ENCODE data around the gene ARHGAP15.

ARHGAP15 gene

DNA sequence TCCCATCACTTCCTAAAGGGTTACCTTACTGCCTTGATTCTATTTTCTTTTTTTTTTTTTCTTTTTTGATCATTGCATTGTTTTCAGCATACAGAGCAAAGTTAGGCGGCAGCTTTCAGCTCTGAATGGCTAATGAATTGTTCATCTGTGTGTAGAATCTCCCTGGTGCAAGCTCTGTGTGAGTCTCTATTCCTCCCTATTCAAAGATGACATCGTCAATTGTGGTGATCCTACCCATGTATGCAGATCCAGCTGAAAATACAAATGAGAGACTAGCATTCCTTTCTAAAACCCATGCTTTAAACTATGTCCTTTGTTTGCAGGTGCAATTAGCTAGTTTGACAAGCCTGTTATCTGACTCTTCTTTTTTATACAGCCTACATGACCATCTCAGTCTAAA lies 539.0 kb downstream of the ARHGAP15 start:
- Histone ChIP-seq H3K9ac (ENCODE audit: low read length) (no peak overlapping the region), H3K4me3 (ENCODE audit: low read depth, low read length) (no peak overlapping the region), H4K8ac (ENCODE audit: low read depth, low read length) (no peak overlapping the region), H3K4me1 (ENCODE audit: control insufficient read depth in 1 of 2, insufficient read depth in 2 of 2, low read length in 2 of 2) (no peaks in the 10 kb centered on the region), H3K4ac (ENCODE audit: low read depth, low read length) (no peak overlapping the region), H3K23ac (ENCODE audit: low read length) (no peak overlapping the region), H2BK12ac (ENCODE audit: low read length) (no peak overlapping the region), H4K91ac (ENCODE audit: low read depth, low read length) (no peak overlapping the region), H2AK5ac (ENCODE audit: low read length) (no peak overlapping the region), H3K18ac (ENCODE audit: low read length) (no peak overlapping the region), H2AFZ (ENCODE audit: insufficient read depth, low read length, poor library complexity) (no peak overlapping the region), H3K79me2 (ENCODE audit: control insufficient read depth, insufficient read depth, low read length, poor library complexity) (no peaks in the 10 kb centered on the region), H4K12ac (ENCODE audit: low read depth, low read length) (no peak overlapping the region), H3K27me3 (ENCODE audit: insufficient read depth, low read length) (no peaks in the 10 kb centered on the region), H3K27ac (ENCODE audit: low read depth, low read length) (no peak overlapping the region), H2BK120ac (ENCODE audit: insufficient read depth, low read length, poor library complexity) (no peak overlapping the region), H3K79me1 (ENCODE audit: low read length) (no peaks in the 10 kb centered on the region), H3K4me2 (ENCODE audit: low read length) (no peak overlapping the region), H3K36me3 (ENCODE audit: control insufficient read depth in 1 of 2, insufficient read depth in 2 of 2, low read length in 2 of 2) (no peaks in the 10 kb centered on the region), H3K9me3 (ENCODE audit: insufficient read depth, low read depth, low read length) (no peaks in the 10 kb centered on the region), H3K14ac (ENCODE audit: low read length) (no peak overlapping the region), H2BK5ac (ENCODE audit: low read depth, low read length, poor library complexity) (no peak overlapping the region)
- WGBS (ENCODE audit: extremely low coverage, insufficient coverage, insufficient read length) = no CpG with 5 or more reads among the region's 2 CpGs
- no peak for DNase-seq

DNA sequence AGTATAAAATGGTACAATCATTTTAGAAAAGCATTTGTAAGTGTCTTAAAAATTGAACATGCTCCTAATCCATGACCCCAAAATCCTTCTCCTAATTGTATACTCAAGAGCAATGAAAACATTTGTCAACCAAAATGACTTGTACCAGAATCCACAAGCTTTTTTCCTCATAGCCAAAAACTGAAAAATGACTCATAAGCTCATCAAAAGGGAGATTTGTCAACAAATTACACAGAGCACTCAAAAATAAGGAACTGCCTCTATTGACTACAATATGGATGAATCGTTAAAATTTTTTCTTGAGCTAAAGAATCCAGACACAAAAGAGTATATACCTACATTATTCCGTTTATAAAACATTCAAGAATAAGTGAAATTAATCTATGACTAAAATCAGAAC lies 544.8 kb downstream of the ARHGAP15 start:
- H3K27ac ChIP-seq (ENCODE audit: low read depth, low read length) = no peak overlapping the region
- H3K9me3 ChIP-seq (ENCODE audit: insufficient read depth, low read depth, low read length) = no peaks in the 10 kb centered on the region
- no peak overlapping the region for H2AK5ac ChIP-seq (ENCODE audit: low read length)
- H2AFZ ChIP-seq (ENCODE audit: insufficient read depth, low read length, poor library complexity) = no peak overlapping the region
- H2BK5ac ChIP-seq (ENCODE audit: low read depth, low read length, poor library complexity) = no peak overlapping the region
- no peaks in the 10 kb centered on the region for H3K79me1 ChIP-seq (ENCODE audit: low read length)
- no peak overlapping the region for H3K18ac ChIP-seq (ENCODE audit: low read length)
- no peaks in the 10 kb centered on the region for H3K79me2 ChIP-seq (ENCODE audit: control insufficient read depth, insufficient read depth, low read length, poor library complexity)
- no peak for DNase-seq
- H3K23ac ChIP-seq (ENCODE audit: low read length) = no peak overlapping the region
- H3K27me3 ChIP-seq (ENCODE audit: insufficient read depth, low read length) = no peaks in the 10 kb centered on the region
- no peaks in the 10 kb centered on the region for H3K4me1 ChIP-seq (ENCODE audit: control insufficient read depth in 1 of 2, insufficient read depth in 2 of 2, low read length in 2 of 2)
- no peak overlapping the region for H3K4me2 ChIP-seq (ENCODE audit: low read length)
- H4K91ac ChIP-seq (ENCODE audit: low read depth, low read length) = no peak overlapping the region
- H3K4me3 ChIP-seq (ENCODE audit: low read depth, low read length) = no peak overlapping the region
- H4K12ac ChIP-seq (ENCODE audit: low read depth, low read length) = no peak overlapping the region
- H3K4ac ChIP-seq (ENCODE audit: low read depth, low read length) = no peak overlapping the region
- H2BK120ac ChIP-seq (ENCODE audit: insufficient read depth, low read length, poor library complexity) = no peak overlapping the region
- no peak overlapping the region for H4K8ac ChIP-seq (ENCODE audit: low read depth, low read length)
- no peak overlapping the region for H3K9ac ChIP-seq (ENCODE audit: low read length)
- no CpG with 5 or more reads among the region's 2 CpGs for WGBS (ENCODE audit: extremely low coverage, insufficient coverage, insufficient read length)
- no peaks in the 10 kb centered on the region for H3K36me3 ChIP-seq (ENCODE audit: control insufficient read depth in 1 of 2, insufficient read depth in 2 of 2, low read length in 2 of 2)
- no peak overlapping the region for H2BK12ac ChIP-seq (ENCODE audit: low read length)
- H3K14ac ChIP-seq (ENCODE audit: low read length) = no peak overlapping the region

DNA sequence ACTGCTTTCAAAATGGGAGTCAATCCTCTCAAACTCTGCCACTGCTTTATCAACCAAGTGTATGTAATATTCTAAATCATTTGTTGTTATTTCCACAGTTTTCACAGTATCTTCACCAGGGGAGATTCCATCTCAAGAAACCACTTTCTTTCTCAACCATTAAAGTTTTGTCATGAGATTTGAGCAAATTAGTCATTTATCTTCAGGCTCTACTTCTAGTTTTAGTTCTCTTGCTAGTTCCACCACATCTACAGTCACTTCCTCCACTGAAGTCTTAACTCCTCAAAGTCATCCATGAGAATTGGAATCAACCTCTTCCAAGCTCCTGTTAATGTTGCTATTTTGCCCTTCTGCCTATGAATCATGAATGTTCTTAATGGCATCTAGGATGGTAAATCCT lies 545.8 kb downstream of the ARHGAP15 start:
- Histone ChIP-seq H2BK5ac (ENCODE audit: low read depth, low read length, poor library complexity) (no peak overlapping the region), H3K27ac (ENCODE audit: low read depth, low read length) (no peak overlapping the region), H3K9me3 (ENCODE audit: insufficient read depth, low read depth, low read length) (no peaks in the 10 kb centered on the region), H4K8ac (ENCODE audit: low read depth, low read length) (no peak overlapping the region), H3K4me2 (ENCODE audit: low read length) (no peak overlapping the region), H2AK5ac (ENCODE audit: low read length) (no peak overlapping the region), H3K14ac (ENCODE audit: low read length) (no peak overlapping the region), H3K79me2 (ENCODE audit: control insufficient read depth, insufficient read depth, low read length, poor library complexity) (no peaks in the 10 kb centered on the region), H4K91ac (ENCODE audit: low read depth, low read length) (no peak overlapping the region), H3K4me1 (ENCODE audit: control insufficient read depth in 1 of 2, insufficient read depth in 2 of 2, low read length in 2 of 2) (no peaks in the 10 kb centered on the region), H3K9ac (ENCODE audit: low read length) (no peak overlapping the region), H3K4me3 (ENCODE audit: low read depth, low read length) (no peak overlapping the region), H3K4ac (ENCODE audit: low read depth, low read length) (no peak overlapping the region), H3K36me3 (ENCODE audit: control insufficient read depth in 1 of 2, insufficient read depth in 2 of 2, low read length in 2 of 2) (no peaks in the 10 kb centered on the region), H2BK120ac (ENCODE audit: insufficient read depth, low read length, poor library complexity) (no peak overlapping the region), H3K18ac (ENCODE audit: low read length) (no peak overlapping the region), H3K27me3 (ENCODE audit: insufficient read depth, low read length) (no peaks in the 10 kb centered on the region), H3K79me1 (ENCODE audit: low read length) (no peaks in the 10 kb centered on the region), H2BK12ac (ENCODE audit: low read length) (no peak overlapping the region), H2AFZ (ENCODE audit: insufficient read depth, low read length, poor library complexity) (no peak overlapping the region), H4K12ac (ENCODE audit: low read depth, low read length) (no peak overlapping the region), H3K23ac (ENCODE audit: low read length) (no peak overlapping the region)
- DNase-seq = no peak

DNA sequence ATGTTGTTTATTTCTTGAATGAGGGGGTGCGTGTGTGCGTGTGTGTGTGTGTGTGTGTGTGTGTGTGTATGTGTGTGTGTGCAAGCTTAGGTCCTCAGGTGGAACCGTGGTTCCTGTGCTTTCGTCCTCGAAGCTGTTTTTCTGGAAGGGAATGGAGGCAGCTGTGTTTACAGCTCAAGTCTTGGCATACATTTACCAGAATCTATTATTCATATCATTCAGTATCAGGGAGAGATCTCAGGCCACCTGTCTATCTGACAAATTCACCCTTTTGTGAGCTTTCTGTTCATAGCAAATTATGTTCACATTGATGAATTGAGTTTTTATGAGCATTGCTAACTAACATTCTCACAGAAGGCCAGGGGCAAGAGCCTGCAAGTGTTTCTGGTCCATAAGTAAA lies 550.4 kb downstream of the ARHGAP15 start:
- Histone ChIP-seq H2BK120ac (ENCODE audit: insufficient read depth, low read length, poor library complexity) (no peak overlapping the region), H3K9ac (ENCODE audit: low read length) (no peak overlapping the region), H3K27me3 (ENCODE audit: insufficient read depth, low read length) (no peaks in the 10 kb centered on the region), H3K4me2 (ENCODE audit: low read length) (no peak overlapping the region), H3K4me1 (ENCODE audit: control insufficient read depth in 1 of 2, insufficient read depth in 2 of 2, low read length in 2 of 2) (no peaks in the 10 kb centered on the region), H3K36me3 (ENCODE audit: control insufficient read depth in 1 of 2, insufficient read depth in 2 of 2, low read length in 2 of 2) (no peaks in the 10 kb centered on the region), H4K91ac (ENCODE audit: low read depth, low read length) (no peak overlapping the region), H3K18ac (ENCODE audit: low read length) (no peak overlapping the region), H2AFZ (ENCODE audit: insufficient read depth, low read length, poor library complexity) (no peak overlapping the region), H3K14ac (ENCODE audit: low read length) (no peak overlapping the region), H3K9me3 (ENCODE audit: insufficient read depth, low read depth, low read length) (no peaks in the 10 kb centered on the region), H3K27ac (ENCODE audit: low read depth, low read length) (no peak overlapping the region), H2AK5ac (ENCODE audit: low read length) (no peak overlapping the region), H4K12ac (ENCODE audit: low read depth, low read length) (no peak overlapping the region), H3K79me1 (ENCODE audit: low read length) (no peaks in the 10 kb centered on the region), H2BK12ac (ENCODE audit: low read length) (no peak overlapping the region), H3K23ac (ENCODE audit: low read length) (no peak overlapping the region), H3K4ac (ENCODE audit: low read depth, low read length) (no peak overlapping the region), H4K8ac (ENCODE audit: low read depth, low read length) (no peak overlapping the region), H3K4me3 (ENCODE audit: low read depth, low read length) (no peak overlapping the region), H2BK5ac (ENCODE audit: low read depth, low read length, poor library complexity) (no peak overlapping the region), H3K79me2 (ENCODE audit: control insufficient read depth, insufficient read depth, low read length, poor library complexity) (no peaks in the 10 kb centered on the region)
- DNase-seq = no peak
- no CpG with 5 or more reads among the region's 5 CpGs for WGBS (ENCODE audit: extremely low coverage, insufficient coverage, insufficient read length)

Measured in trophoblast cell (in vitro differentiated cells and primary cell).